Left lobe of liver (tissue), 2 donors: ENCODE results near the gene FGR. TPM values are rescaled to one million over a fixed set of nuclear protein-coding genes. Genes with fewer than 3 reads are reported as not detected.
A peak's percentile ranks its signal among the peaks of the same experiment; 100 is the strongest.

Experiments used
- ATAC-seq: fragments of 200-7000 bp; cut with Tn5 transposase; one replicate; pipeline ENCODE4 v1.9.1; 2020; ENCODE audit warnings: mild to moderate bottlenecking, moderate library complexity
- DNase-seq: peaks from one replicate; pipeline ENCODE4 v3.0.0-alpha.2; 2020; ENCODE audit warnings: low spot score
- total RNA-seq: library from RNA; stranded (reverse); gene quantifications from one replicate; pipeline ENCODE4 v1.2.1, GENCODE V29; 2021
- donor health status: DM: no; HTN: no; CAD: no; lungs with moderate emphysema.
- donor health status: DM: no; HTN: yes; CAD: no.

FGR gene
- total RNA-seq, 1 donor from 2014 or later: 3.0 TPM

DNA sequence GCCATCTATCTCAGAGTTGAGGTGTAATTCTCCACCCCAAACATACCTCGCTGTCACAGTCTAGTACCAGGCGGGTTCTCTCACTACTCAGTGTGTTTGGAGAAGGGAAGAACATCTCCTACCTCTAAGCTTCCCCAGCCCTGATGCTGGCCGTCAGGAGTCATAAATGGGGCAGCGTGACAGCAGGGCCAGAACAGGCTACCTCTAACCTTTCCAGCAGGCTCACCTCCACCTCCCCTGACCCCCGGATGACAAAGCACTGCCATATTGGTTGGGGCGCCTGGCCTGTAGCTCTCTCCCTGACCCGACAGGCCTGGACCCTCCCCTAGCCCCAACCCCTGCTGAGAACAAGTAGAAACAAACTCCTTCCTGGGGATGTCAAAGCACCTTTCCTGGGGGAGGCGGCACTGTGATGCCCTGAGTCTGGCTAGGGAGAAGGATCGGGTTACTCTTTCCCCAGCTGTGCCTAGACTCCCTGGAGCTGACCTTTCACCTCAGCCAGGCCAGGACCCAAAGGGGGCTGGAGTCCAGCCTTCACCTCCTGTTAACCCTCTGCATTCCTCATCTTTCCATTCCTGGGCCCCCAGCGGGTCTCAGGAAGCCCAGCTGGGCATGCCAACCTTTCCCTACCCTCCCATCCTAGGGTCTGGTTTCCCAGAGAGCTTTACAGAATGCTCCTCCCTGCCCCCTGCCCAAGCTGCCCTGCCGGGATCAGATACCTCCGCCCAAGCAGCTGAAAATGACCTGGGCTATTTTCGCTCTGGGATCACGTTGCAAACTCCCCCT is 65.3 kb downstream of the FGR start:
- DNase-seq (no peak), ATAC-seq (no peak)

GRCh38 chr1:27569088-27569460 is 65.9 kb downstream of the FGR start:
- ATAC-seq (peak; percentile 8), DNase-seq (no peak)

DNA sequence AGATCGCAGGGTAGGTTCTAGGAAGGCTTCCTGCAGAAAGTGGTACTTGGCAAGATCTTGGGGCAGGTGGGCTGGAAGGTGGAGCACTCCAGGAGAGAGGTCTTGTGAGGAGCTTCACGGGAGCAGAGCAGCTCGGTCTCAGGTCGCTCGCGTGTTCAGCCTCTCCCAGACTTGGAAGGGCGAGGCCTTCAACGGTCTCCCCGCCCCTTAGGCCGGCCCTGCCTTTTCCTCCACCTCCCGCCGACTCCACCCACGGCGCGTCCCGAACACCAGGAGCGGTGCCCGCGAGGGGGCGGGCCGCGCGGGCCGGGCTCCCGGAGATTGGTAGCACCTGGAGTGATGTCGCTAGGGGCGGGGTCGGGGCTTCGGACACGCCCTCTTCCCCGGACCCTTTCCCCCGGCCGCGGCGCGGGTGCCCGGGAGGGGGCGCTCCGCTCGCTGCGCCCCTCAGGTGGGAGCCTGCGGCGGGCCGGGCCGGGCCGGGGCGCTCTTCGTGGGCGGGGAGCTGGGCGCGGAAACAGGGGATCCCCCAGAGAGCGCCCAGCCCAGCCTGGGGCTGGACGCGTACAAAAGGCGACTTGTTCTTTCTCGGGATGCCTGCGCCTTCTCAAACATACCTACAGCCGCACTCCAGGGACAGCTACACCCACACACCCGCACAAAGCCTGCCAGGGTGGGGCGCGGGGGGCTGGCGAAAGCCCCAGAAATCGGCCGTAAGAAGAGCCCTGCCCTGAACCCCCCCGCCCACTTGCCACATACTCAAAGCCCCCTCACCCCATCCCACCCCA is 66.5 kb downstream of the FGR start:
- DNase-seq: peak; percentile 97
- ATAC-seq: peak; percentile 82

DNA sequence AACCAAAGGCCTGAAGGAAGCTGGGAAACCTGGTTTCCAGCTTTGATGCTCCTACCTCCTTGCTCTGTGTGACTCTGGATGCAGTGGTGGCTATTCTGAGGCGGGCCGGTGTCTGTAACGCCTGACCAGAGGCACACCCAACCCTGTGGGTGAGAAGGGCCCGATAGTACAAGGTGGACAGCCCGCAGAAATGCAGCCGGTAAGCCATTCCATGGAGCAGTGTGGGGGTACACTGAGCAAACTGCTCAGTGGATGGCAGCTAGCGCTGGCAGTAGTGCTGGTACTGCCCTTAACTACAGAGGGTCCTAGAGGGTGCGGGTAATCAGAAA is 67.0 kb downstream of the FGR start:
- DNase-seq: no peak
- ATAC-seq: no peak

GRCh38 chr1:27567146-27567526 is 67.8 kb downstream of the FGR start:
- ATAC-seq (no peak), DNase-seq (no peak)

DNA sequence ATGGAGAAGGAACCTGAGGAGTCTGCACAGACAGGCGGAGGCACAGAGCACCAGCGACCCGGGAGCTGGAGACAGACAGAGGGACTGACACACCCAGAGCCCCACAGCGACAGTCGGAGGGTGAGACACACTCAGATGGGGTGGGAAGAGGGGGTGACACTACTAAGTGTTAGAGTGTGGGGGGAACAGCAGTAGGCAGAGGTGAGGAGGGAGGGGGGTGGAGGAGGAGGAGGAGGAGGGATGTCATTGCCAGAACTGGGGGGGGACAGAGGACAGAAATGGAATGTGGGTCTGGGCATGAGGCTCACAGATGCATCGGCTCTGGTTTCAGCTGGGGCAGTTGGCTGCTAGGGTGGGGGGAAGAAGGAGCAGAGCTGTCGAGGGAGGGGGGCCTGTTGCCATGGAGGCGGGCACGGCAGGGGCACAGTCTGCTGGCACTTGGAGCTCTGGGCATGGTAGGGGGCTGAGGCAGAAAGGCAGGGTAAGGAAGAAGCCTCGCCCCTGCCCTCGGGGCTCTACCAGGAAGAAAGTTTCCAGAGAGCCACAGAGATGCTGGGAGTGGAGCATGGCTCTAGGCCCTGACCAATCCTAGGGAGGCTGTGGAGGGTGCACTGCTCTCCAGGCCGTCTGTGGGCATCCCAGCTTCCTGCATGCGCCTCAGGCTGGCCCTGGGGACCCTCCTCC is 68.4 kb downstream of the FGR start:
- no peak for ATAC-seq
- no peak for DNase-seq

DNA sequence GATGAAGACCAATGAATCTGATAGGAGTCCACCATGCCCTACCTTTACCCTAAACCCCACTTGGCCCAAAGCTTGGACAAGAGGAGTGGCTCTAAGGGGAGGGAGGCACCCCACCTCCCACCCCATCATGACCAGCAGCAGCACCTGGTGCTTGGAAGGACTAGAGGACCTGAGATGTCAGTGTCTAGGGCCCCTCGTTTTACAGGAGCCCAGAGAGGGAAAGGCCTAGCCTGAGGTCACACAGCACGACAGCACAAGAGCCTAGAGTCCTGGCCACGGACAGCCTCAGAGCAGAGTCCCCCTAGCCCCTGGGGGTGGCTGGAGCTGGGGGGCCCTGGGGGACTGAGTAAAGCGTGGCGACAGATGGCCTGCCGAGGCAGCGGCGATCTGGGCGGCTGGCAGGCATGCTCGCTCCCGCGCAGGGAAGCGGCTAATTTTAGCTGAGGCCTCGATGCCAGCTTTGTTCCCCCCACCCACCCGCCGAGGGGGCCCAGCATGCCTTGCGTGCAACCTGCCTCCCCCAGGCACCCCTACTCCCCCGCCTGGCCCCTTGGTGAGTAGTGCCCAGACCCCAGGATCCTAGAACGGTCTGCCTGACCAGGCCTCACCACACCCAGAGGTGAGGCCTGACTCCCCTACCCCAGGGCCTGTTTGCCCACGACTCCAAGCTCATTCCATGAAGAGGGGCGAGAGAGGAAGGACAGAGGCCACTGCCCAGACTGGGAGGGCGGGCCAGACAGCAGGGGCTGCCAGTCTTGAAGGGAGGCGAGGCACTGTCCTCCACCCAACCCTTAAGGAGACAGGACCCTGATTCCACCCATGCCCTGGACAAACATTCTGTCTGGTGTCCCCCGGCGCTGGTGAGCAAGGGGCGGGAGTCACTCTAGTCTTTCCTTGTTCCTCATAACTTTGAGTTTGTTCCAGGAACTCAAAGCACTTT is 70.0 kb downstream of the FGR start:
- ATAC-seq (no peak), DNase-seq (no peak)

DNA sequence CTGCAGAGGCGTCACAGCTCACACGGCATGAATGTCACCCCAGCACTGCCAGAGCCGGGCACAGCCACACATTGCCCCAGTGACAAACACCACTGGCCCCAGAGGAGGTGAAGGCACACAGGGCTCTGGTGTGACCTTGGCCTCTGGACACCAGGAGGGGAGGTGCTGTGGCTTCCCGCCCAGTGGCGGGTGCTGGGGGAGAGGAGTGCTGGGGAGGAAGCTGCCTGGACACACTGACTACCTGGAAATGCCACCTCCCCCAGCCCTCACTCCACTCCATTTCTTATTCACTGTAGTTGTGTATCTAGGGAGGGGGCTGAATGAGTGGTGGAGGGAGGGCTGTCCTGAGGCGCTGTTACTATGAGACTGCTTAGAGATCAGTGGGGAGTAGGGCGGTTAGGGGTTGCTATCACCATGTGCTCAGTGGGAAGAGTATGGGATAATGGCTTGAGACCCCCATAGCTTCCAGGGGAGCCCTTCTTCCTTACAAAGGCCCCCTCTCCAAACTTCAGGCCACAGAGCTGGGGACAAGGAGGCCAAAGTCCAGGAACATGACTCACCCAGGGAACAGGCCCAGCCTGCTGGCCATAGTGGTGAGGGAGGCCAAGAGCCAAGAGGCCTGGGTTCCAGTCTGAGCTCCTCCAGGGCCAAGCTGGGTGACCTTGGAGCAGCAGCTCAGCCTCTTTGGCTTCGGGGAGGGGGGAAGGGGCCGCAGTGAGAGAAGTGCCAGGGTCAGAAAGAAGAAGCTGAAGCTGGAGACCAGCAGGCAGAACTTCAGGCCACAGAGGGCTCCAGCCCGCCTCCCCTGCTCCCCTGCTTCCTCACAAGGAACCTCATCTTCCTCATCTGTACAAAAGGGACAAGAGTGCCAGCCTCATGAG is 71.2 kb downstream of the FGR start:
- ATAC-seq: peak; percentile 77

DNA sequence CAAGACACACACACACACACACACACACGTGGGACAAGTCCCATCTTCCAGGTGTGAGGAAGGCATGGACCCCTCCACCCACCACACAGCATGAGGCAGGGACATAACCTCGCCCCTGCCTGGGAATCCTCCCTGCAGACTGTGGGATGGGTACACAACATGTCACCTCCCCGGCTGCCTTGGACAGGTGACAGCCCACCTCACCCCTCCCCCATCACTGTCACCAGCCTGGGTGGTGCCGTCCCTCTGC is 71.7 kb downstream of the FGR start:
- DNase-seq: no peak
- no peak for ATAC-seq

More for the DNA sequence above, 71.2 kb downstream of the FGR start:
- DNase-seq: peak; percentile 96

DNA sequence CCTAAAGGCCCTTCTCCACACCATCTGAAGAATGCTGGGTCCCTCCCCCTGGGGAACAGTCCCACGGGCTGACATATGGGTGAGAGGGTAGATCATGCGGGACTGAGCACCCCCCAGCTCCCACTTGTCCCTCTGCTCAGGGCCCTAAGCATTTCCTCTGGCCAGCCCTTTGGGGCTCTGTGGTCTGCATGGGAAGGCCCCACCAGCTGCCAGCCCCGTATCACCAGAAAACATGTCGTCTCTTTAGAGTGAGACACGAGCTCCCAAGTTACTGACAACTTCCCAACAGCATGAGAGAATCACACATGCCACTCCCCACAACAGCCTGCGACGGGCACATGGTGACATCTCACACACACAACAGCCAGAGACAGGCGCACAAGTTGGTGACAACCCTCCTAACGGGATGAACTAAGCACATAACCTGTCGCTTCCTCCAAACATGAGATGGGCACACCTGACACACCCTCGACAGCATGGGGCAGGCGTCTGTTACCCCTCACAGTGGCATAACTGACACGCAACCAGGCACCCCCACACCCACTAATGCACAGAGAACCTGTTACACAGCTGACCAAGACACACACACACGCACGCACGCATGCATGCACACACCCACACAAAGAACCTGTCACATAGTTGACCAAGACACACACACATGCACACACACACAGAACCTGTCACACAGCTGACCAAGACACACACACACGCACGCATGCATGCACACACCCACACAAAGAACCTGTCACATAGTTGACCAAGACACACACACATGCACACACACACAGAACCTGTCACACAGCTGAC is 72.2 kb downstream of the FGR start:
- no peak for DNase-seq
- no peak for ATAC-seq

Other genes with a start within 250 kb of the FGR start
- gene GPR3, start 242.6 kb downstream of the FGR start, total RNA-seq: not detected
- gene WASF2, start 145.0 kb downstream of the FGR start, total RNA-seq: 27.9 TPM
- 20.0 TPM for gene AHDC1, start 31.0 kb downstream of the FGR start, total RNA-seq
- gene IFI6, start 37.0 kb upstream of the FGR start, total RNA-seq: 13.1 TPM
- gene FAM76A, start 90.8 kb upstream of the FGR start, total RNA-seq: 4.4 TPM
- 14.4 TPM for gene STX12, start 138.0 kb upstream of the FGR start, total RNA-seq
- gene PPP1R8, start 195.6 kb upstream of the FGR start, total RNA-seq: 10.2 TPM
- gene THEMIS2, start 237.4 kb upstream of the FGR start, total RNA-seq: 4.3 TPM